GM12864 (cell line): ENCODE measurements around the gene RHOC.

Source experiments
- DNase-seq: peaks from one replicate; pipeline ENCODE4 v3.0.0-alpha.2; 2011; ENCODE audit warnings: low read depth
- H3K4me3 ChIP-seq: 2 replicates; pipeline ENCODE4 v1.5.1; 2011; ENCODE audit warnings: mild to moderate bottlenecking, low read depth, low read length, control low read depth
- TF ChIP-seq, protein P1 (sequence below): IDR thresholded peaks from 2 replicates; pipeline ENCODE4 v1.5.1; 2011; ENCODE audit warnings: low read depth, mild to moderate bottlenecking, moderate library complexity, low read length, control low read depth, inconsistent platforms; ENCODE audit errors: missing control alignments

The RHOC gene

DNA sequence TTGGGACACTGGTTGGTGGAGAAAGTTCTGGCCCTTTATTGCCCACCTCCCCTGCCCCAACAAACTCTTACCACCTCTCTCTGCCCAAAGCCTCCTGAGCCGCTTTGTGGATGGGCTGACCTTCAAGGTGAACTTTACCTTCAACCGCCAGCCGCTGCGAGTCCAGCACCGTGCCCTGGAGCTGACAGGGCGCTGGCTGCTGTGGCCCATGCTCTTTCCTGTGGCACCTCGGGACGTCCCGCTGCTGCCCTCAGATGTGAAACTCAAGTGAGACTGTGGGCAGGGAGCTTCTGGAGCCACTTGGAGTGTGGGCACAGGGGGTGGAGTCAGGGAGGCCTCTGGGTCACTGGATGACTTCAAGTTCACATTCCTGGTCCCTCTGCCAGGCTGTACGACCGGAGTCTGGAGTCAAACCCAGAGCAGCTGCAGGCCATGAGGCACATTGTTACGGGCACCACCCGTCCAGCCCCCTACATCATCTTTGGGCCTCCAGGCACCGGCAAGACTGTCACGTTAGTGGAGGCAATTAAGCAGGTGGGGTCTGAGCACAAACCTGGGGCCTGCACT is 12.5 kb downstream of the RHOC start:
- H3K4me3 ChIP-seq, result no peak overlapping the region
- DNase-seq, result no peak
- TF ChIP-seq, protein P1, sequence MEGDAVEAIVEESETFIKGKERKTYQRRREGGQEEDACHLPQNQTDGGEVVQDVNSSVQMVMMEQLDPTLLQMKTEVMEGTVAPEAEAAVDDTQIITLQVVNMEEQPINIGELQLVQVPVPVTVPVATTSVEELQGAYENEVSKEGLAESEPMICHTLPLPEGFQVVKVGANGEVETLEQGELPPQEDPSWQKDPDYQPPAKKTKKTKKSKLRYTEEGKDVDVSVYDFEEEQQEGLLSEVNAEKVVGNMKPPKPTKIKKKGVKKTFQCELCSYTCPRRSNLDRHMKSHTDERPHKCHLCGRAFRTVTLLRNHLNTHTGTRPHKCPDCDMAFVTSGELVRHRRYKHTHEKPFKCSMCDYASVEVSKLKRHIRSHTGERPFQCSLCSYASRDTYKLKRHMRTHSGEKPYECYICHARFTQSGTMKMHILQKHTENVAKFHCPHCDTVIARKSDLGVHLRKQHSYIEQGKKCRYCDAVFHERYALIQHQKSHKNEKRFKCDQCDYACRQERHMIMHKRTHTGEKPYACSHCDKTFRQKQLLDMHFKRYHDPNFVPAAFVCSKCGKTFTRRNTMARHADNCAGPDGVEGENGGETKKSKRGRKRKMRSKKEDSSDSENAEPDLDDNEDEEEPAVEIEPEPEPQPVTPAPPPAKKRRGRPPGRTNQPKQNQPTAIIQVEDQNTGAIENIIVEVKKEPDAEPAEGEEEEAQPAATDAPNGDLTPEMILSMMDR, result no peak

DNA sequence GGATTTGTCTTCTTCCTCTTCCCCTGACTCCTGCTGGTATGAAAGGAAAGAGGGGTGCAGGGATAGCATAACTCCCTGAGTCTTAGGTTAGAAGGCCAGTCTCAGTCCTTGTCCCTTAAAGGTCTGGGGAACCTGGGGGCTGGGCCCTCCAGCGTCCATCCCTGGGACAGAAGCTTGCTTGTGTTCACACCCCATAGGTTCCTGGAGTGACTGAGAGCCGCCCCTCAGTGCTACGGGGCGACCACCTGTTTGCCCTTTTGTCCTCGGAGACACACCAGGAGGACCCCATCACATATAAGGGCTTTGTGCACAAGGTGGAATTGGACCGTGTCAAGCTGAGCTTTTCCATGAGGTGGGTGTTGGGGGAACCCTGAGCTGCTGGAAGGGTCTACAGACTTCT is 13.1 kb downstream of the RHOC start:
- H3K4me3 ChIP-seq, result no peak overlapping the region
- no peak for DNase-seq
- TF ChIP-seq, protein P1, result no peak

DNA sequence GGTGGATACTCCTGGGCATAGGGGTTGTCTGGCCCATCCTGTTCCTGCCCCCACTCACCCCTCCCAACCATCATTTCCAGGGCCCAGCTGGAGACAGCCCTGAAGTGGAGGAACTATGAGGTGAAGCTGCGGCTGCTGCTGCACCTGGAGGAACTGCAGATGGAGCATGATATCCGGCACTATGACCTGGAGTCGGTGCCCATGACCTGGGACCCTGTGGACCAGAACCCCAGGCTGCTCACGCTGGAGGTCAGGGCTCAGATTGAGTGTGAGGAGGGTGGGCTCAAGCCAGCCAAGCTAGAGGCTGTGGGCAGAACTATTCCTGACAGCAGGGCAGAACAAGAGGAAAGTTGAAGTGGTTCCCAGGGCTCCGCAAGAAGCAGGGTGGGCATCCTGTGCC is 14.2 kb downstream of the RHOC start:
- no peak overlapping the region for H3K4me3 ChIP-seq
- TF ChIP-seq, protein P1, result no peak
- no peak for DNase-seq

DNA sequence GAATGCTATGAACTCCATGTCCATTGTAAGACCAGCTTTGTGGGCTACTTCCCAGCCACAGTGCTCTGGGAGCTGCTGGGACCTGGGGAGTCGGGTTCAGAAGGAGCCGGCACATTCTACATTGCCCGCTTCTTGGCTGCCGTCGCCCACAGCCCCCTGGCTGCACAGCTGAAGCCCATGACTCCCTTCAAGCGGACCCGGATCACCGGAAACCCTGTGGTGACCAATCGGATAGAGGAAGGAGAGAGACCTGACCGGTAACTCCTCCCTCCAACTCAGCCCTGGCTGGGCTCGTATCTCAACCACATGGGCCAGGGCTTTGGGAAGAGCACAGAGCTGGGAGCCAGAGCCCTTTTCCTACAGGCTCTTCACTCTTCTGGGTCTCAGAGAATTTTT is 17.1 kb downstream of the RHOC start:
- TF ChIP-seq, protein P1, result no peak
- no peak for DNase-seq
- no peak overlapping the region for H3K4me3 ChIP-seq

DNA sequence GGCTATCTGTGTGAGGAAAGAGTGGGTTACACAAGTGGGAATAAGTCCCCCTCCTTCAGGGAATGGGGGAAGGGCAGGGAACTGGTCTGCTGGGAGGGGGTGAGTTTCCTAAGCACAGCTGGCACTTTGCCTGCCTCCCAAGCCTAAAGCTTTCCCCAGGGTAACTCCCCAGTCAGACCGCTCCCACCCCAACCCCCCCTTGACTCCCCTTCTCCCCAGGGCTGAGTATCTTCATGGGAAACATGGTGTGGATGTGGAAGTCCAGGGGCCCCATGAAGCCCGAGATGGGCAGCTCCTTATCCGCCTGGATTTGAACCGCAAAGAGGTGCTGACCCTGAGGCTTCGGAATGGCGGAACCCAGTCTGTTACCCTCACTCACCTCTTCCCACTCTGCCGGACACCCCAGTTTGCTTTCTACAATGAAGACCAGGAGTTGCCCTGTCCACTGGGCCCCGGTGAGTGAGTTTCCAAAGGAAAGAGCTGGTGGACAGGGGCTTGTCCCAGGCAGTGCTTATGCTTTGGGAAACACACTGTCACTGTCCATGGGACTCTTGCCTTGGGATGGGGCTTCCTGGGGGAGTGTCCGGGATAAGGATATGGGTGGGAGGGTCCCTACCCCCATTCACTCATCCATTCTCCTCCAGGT is 17.6 kb downstream of the RHOC start:
- no peak for DNase-seq
- TF ChIP-seq, protein P1, result no peak
- H3K4me3 ChIP-seq, result no peak overlapping the region

GRCh38 chr1:112688781-112689193 is 18.1 kb downstream of the RHOC start:
- TF ChIP-seq, protein P1, result no peak
- H3K4me3 ChIP-seq, result no peak overlapping the region
- DNase-seq, result no peak
